Stimulated activated naive CD4-positive, alpha-beta T cell treated with Interleukin-2 at 50 U/mL for 16 hours (primary cell): ENCODE results near the gene HTRA1.

Experiments
- DNase-seq: peaks from one replicate; lab custom pipeline; 2025; lab: John Stamatoyannopoulos, UW

Gene HTRA1

GRCh38 chr10:122516734-122517133 lies 55.4 kb downstream of the HTRA1 start:
- DNase-seq, result no peak

DNA sequence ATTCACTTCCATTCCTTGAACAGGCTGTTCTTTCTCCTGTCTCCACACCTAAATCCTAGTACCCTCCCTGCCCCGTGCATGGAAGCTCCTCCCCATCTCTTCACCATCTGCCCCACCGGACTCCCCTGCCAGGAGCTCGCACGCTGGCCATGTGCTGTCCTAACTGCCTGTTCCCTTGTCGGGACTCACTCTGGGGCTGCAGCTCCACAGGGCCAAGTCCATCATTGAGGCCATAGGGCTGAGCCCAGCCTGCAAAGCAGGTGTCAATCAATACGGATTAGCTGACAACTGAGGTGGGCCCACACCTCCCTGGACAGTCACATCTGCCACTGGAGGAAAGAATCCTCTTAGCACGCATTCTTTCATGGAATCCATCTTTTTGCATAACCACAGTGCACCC lies 57.8 kb downstream of the HTRA1 start:
- DNase-seq, result no peak

DNA sequence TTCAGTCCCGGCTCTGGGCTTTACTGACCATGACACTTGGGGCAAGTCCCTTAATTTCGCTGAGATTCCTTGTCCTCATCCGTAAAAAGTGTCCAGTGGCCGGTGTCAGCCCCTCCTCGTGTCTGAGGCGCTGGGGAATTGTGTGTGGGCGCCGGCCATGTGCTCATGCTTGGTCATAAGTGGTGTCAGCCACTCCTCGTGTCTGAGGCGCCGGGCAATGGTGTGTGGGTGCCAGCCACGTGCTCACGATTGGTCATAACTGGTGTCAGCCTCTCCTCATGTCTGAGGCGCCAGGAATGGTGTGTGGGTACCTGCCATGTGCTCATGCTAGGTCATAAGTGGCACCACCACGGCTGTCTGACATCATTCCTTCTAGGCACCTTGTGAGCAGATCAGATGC lies 58.5 kb downstream of the HTRA1 start:
- no peak for DNase-seq

GRCh38 chr10:122521011-122521410 lies 59.7 kb downstream of the HTRA1 start:
- DNase-seq, result no peak

- DNase-seq, result no peak
These were observed 63.5 kb downstream of the HTRA1 start for GRCh38 chr10:122524811-122525210.

DNA sequence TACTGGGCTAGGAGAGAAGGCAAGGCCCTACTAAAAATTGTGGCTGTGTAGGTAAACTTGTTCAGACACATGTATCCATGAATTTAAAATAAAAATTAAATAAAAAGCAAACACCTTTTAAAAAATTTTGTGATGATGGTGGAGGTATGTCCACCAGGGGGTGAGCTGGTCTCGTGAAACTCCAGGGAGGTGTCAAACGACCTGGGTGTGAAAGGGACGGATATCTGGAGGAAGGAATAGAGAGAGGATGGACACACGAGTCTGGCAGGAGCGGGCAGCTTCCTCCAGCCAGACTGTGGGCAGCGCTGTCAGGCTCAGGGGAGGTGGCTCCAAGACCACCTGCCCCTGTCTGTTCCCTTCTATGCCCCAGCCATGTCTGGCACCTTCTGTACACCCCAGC lies 64.4 kb downstream of the HTRA1 start:
- DNase-seq, result no peak

- DNase-seq, result no peak
These were observed 65.5 kb downstream of the HTRA1 start for GRCh38 chr10:122526892-122527291.

GRCh38 chr10:122530177-122530576 lies 68.8 kb downstream of the HTRA1 start:
- no peak for DNase-seq

- DNase-seq, result no peak
These were observed 69.9 kb downstream of the HTRA1 start for GRCh38 chr10:122531261-122531660.

DNA sequence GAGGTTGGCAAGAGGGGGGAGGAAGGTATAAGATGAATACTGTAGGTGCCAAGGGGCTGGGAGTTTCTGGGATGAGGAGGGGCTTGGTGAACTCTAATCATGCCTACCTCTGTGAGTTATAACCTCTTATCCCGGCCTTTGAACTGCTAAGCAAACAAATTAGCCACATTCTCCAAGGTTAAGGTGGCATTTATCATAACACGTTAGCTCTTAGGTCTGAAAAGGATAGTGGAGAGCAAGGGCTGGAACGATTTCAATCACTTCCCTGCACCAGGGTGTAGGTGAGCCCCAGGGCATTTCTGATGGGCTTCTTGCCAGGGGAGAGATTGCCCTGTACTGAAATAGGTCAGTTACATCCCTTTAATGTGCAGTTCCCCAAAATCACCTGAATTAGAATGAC lies 70.6 kb downstream of the HTRA1 start:
- DNase-seq, result no peak

DNA sequence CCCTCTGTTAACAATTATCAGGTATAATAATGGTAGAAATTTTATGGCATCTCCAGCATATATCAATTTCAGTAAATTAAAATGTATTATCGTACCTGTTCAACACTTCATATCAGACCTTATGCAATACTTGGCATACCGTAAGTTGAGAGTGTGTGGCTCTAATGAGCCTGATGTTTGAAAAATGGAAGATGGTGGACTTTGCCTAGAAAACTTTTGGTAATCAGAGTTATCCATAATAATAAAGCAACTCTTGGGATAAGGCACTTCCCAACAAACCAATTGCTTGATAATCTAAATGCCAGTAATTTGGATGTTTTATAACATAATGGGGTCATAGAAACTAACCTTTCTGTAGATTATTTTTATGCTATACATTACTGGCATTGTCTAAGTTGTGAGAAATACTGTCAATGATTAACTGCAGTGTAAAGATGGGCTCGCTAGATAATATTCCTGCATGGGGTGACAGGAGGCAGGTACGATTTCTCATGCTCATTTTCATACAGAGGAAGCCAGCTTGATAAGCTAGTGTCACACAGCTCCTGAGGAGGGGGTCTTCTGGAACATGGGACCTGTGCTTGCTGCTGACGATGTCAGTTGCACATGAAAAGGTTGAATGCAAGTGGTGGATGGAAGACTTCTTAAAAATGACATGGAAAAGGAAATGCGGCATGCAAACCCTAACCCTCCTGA lies 71.4 kb downstream of the HTRA1 start:
- no peak for DNase-seq

GRCh38 chr10:122537545-122537944 lies 76.2 kb downstream of the HTRA1 start:
- no peak for DNase-seq

GRCh38 chr10:122541541-122542002 lies 80.2 kb downstream of the HTRA1 start:
- no peak for DNase-seq

- no peak for DNase-seq
These were observed 82.5 kb downstream of the HTRA1 start for GRCh38 chr10:122543676-122544445.

DNA sequence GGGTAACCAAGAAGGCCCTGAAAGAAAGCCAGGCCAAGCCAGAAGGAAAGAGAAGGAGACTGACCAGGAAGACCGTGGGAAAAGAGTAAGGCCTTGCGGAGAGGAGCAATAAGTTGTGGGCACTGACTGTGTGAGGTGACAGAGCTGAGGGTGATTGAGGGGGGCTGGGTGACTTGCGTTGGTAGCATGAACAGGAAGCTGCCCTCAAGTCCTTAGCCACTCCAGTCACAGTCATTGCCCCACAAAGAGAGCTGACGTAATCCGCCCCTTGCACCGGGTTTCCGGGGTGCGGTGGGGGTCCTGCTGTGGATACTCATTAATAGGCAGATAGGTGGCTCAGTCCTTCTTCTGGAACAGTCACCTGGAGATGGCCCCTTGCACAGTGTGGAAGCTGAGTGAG lies 83.1 kb downstream of the HTRA1 start:
- DNase-seq, result no peak

GRCh38 chr10:122546242-122546641 lies 84.9 kb downstream of the HTRA1 start:
- DNase-seq, result no peak

- DNase-seq, result no peak
These were observed 87.2 kb downstream of the HTRA1 start for GRCh38 chr10:122548407-122549085.

DNA sequence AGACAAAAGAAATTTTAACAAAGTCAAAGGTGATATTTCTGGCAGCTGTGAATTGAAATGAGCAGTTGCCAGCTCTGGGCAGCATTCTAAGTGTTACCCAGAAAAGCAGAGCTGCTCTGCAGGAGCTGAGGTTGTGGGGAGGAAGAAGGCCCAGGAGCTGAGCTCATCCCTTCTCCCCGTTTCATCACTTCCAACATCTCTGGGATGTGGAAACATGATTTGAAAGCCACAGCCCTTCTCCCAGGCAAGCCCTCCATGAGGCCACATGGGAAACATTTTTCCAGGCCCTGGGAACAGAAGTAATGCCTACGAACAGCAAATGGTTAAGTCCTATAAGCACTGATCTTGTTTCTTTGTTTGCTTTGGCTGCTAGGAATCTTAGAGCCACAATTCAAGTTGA lies 88.3 kb downstream of the HTRA1 start:
- DNase-seq, result no peak

DNA sequence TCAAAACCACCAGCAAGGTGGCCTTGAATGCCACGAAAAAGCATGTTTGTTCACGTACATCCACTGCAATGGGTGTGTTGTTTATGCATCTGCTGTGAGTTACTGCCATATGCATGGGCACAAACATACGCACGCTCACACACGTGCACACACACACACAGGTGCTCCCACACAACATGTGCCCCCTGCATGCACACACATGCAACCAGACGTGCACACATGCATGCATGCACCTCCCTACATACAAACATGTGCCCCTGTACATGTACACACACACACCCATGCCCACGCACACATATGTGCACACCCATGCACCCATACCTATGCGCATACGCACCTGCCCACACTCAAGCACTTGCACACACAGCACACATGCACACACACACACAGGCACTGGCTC lies 89.1 kb downstream of the HTRA1 start:
- DNase-seq, result no peak

- DNase-seq, result no peak
These were observed 89.6 kb downstream of the HTRA1 start for GRCh38 chr10:122550983-122551382.

- peak; percentile 32 for DNase-seq
These were observed 90.1 kb downstream of the HTRA1 start for GRCh38 chr10:122551450-122551849.

GRCh38 chr10:122553341-122553740 lies 92.0 kb downstream of the HTRA1 start:
- no peak for DNase-seq
